WTC11 (cell line): Measurements from ENCODE around the gene PLPP1. TPM values are rescaled to one million over a fixed set of nuclear protein-coding genes. Genes with fewer than 3 reads are reported as not detected.
A peak's percentile ranks its signal among the peaks of the same experiment; 100 is the strongest.

Source experiments
- ATAC-seq: fragments of 200-7000 bp; cut with Tn5 transposase; 2 replicates; pipeline ENCODE4 v1.10.0; 2021; ENCODE audit warnings: mild to moderate bottlenecking, moderate library complexity
- CTCF ChIA-PET: fragments of 300-600 bp; sonication (Branson Sonifier 250); formaldehyde crosslinking; loops from one replicate; lab custom pipeline; 2021; ENCODE audit warnings: antibody characterized with exemption; lab: Charles Lee
- POLR2A ChIA-PET: fragments of 350-600 bp; sonication (Branson Sonifier 250); formaldehyde crosslinking; loops from one replicate; lab custom pipeline; 2021; ENCODE audit warnings: antibody characterized with exemption; lab: Charles Lee
- DNase-seq: peaks from one replicate; pipeline ENCODE4 v3.0.0; 2021; ENCODE audit warnings: low spot score
- H3K27ac Mint-ChIP-seq: 2 replicates; pipeline ENCODE4 v1.8.0; 2021; ENCODE audit warnings: mixed read lengths
- H3K27me3 Mint-ChIP-seq: 2 replicates; pipeline ENCODE4 v1.8.0; 2021; ENCODE audit warnings: low read depth, mild to moderate bottlenecking, moderate library complexity, mixed read lengths
- H3K36me3 Mint-ChIP-seq: 2 replicates; pipeline ENCODE4 v1.8.0; 2021; ENCODE audit warnings: mixed read lengths
- H3K4me1 Mint-ChIP-seq: 2 replicates; pipeline ENCODE4 v1.8.0; 2022; ENCODE audit warnings: mixed read lengths
- H3K4me3 Mint-ChIP-seq: 2 replicates; pipeline ENCODE4 v1.8.0; 2021; ENCODE audit warnings: mild to moderate bottlenecking, moderate library complexity, mixed read lengths
- H3K9me3 Mint-ChIP-seq: 2 replicates; pipeline ENCODE4 v1.8.0; 2021; ENCODE audit warnings: mixed read lengths
- ATF1 ChIP-seq: sonication (generic); formaldehyde crosslinking; IDR thresholded peaks from 2 replicates; pipeline ENCODE4 v1.8.1; 2023; ENCODE audit warnings: mild to moderate bottlenecking, moderate library complexity, missing genetic modification reagents
- CTCF ChIP-seq: fragments of 200-600 bp; IDR thresholded peaks from 2 replicates; pipeline ENCODE4 v1.8.0; 2022; ENCODE audit warnings: antibody characterized with exemption
- E2F4 ChIP-seq: sonication (generic); formaldehyde crosslinking; IDR thresholded peaks from 2 replicates; pipeline ENCODE4 v1.8.1; 2022; ENCODE audit warnings: low read depth, mild to moderate bottlenecking, moderate library complexity, missing genetic modification reagents, borderline replicate concordance
- EMX1 ChIP-seq: fragments of 250-450 bp; sonication (Bioruptor Pico); IDR thresholded peaks from 2 replicates; pipeline ENCODE4 v1.8.0; 2021; ENCODE audit warnings: mild to moderate bottlenecking
- ERG ChIP-seq: fragments of 250-450 bp; sonication (Bioruptor Pico); IDR thresholded peaks from 2 replicates; pipeline ENCODE4 v1.8.0; 2021; ENCODE audit warnings: mild to moderate bottlenecking
- HMGA2 ChIP-seq: fragments of 250-450 bp; sonication (Bioruptor Pico); IDR thresholded peaks from 2 replicates; pipeline ENCODE4 v1.4.0; 2021; ENCODE audit warnings: mild to moderate bottlenecking, moderate library complexity
- JAZF1 ChIP-seq: fragments of 250-450 bp; sonication (Bioruptor Pico); IDR thresholded peaks from 2 replicates; pipeline ENCODE4 v1.9.0; 2021; ENCODE audit warnings: moderate library complexity, mild to moderate bottlenecking, inconsistent platforms
- NR3C1 ChIP-seq: sonication (generic); formaldehyde crosslinking; conservative IDR thresholded peaks from 2 replicates; pipeline ENCODE4 v1.8.1; 2023; ENCODE audit warnings: low read depth, mild to moderate bottlenecking, missing genetic modification reagents
- RORB ChIP-seq: fragments of 250-450 bp; sonication (Bioruptor Pico); IDR thresholded peaks from 2 replicates; pipeline ENCODE4 v1.9.0; 2021; ENCODE audit warnings: mild to moderate bottlenecking
- SMAD3 ChIP-seq: sonication (generic); formaldehyde crosslinking; IDR thresholded peaks from 2 replicates; pipeline ENCODE4 v1.8.0; 2022; ENCODE audit warnings: missing genetic modification reagents, mild to moderate bottlenecking, borderline replicate concordance
- TCF7 ChIP-seq: sonication (generic); formaldehyde crosslinking; IDR thresholded peaks from 2 replicates; pipeline ENCODE4 v1.8.0; 2022; ENCODE audit warnings: mild to moderate bottlenecking, low read depth, missing genetic modification reagents, moderate library complexity
- ZBTB21 ChIP-seq: sonication (generic); formaldehyde crosslinking; IDR thresholded peaks from 2 replicates; pipeline ENCODE4 v1.8.1; 2023; ENCODE audit warnings: mild to moderate bottlenecking, missing genetic modification reagents, borderline replicate concordance
- ZMAT4 ChIP-seq: fragments of 250-450 bp; sonication (Bioruptor Pico); IDR thresholded peaks from 2 replicates; pipeline ENCODE4 v1.9.0; 2021; ENCODE audit warnings: mild to moderate bottlenecking
- ZNF219 ChIP-seq: sonication (generic); formaldehyde crosslinking; IDR thresholded peaks from 2 replicates; pipeline ENCODE4 v1.8.0; 2023; ENCODE audit warnings: missing genetic modification reagents, mild to moderate bottlenecking, borderline replicate concordance
- ZNF281 ChIP-seq: sonication (generic); formaldehyde crosslinking; IDR thresholded peaks from 2 replicates; pipeline ENCODE4 v1.8.0; 2023; ENCODE audit warnings: mild to moderate bottlenecking, missing genetic modification reagents
- ZNF416 ChIP-seq: fragments of 250-450 bp; sonication (Bioruptor Pico); IDR thresholded peaks from 2 replicates; pipeline ENCODE4 v1.9.0; 2021; ENCODE audit warnings: mild to moderate bottlenecking, inconsistent platforms
- ZNF425 ChIP-seq: fragments of 250-450 bp; sonication (Bioruptor Pico); conservative IDR thresholded peaks from 2 replicates; pipeline ENCODE4 v1.9.0; 2021; ENCODE audit warnings: mild to moderate bottlenecking
- total RNA-seq: library from RNA; stranded (reverse); gene quantifications from 3 replicates; pipeline ENCODE4 v1.2.3, GENCODE V29; 2021

PLPP1 gene
- total RNA-seq, 1 experiment from 2014 or later: 43.2 TPM

- TF ChIP-seq ZBTB21 (CRISPR knock-in tag) (no peak), CTCF (no peak)
These were observed 35.3 kb upstream of the PLPP1 start (continued) for GRCh38 chr5:55570026-55570425.

GRCh38 chr5:55569513-55569865, 34.7 kb upstream of the PLPP1 start:
- H3K4me1 Mint-ChIP-seq: peaks cover 41% of the 10 kb centered on the region
- CTCF ChIA-PET: no interaction called here
- H3K36me3 Mint-ChIP-seq: no peaks in the 10 kb centered on the region
- no peak overlapping the region for H3K4me3 Mint-ChIP-seq
- no peak overlapping the region for H3K27ac Mint-ChIP-seq
- no peak for TF ChIP-seq TCF7 (CRISPR knock-in tag)
- TF ChIP-seq ZNF281 (CRISPR knock-in tag): no peak
- no peak for TF ChIP-seq ERG (CRISPR knock-in tag)
- TF ChIP-seq ZNF425: no peak
- no peak for DNase-seq
- H3K27me3 Mint-ChIP-seq: no peaks in the 10 kb centered on the region
- POLR2A ChIA-PET: no interaction called here
- ATAC-seq: no peak
- H3K9me3 Mint-ChIP-seq: no peaks in the 10 kb centered on the region

- CTCF ChIA-PET: interaction anchor here (0.9 kb wide), 1 partner anchor 21 kb away, joined by 3 read pairs; no protein-coding TSS in a partner anchor
- no peaks in the 10 kb centered on the region for H3K36me3 Mint-ChIP-seq
- no peaks in the 10 kb centered on the region for H3K9me3 Mint-ChIP-seq
- POLR2A ChIA-PET: no interaction called here
- DNase-seq (no peak), ATAC-seq (peak; percentile 27; the same call in 1 of the 2 replicates)
- 0 out of 2 replicates have a peak overlapping the region, but pooled peaks have one; percentile 8 for H3K27ac Mint-ChIP-seq
- H3K4me3 Mint-ChIP-seq: no peak overlapping the region
- H3K4me1 Mint-ChIP-seq: peaks cover 40% of the 10 kb centered on the region
- H3K27me3 Mint-ChIP-seq: no peaks in the 10 kb centered on the region
- TF ChIP-seq HMGA2 (CRISPR knock-in tag) (no peak), ZMAT4 (no peak), ATF1 (CRISPR knock-in tag) (no peak), EMX1 (CRISPR knock-in tag) (no peak), ZNF416 (no peak), NR3C1 (CRISPR knock-in tag) (no peak), JAZF1 (CRISPR knock-in tag) (no peak), SMAD3 (CRISPR knock-in tag) (no peak), E2F4 (CRISPR knock-in tag) (no peak), RORB (CRISPR knock-in tag) (no peak), ZNF219 (no peak)
These were observed 34.1 kb upstream of the PLPP1 start for GRCh38 chr5:55568654-55569512.
